Fibroblast of gingiva (primary cell): Measurements from ENCODE around the gene PIWIL4.
"Not testable (repeated sequence)": the region's sequence is repeated elsewhere in the genome, so short reads cannot be mapped to it uniquely, and the experiment has no call there.

Source experiments
- DNase-seq: peaks from one replicate; pipeline ENCODE4 v3.0.0-alpha.2; 2011; ENCODE audit warnings: low read depth

The PIWIL4 gene

DNA sequence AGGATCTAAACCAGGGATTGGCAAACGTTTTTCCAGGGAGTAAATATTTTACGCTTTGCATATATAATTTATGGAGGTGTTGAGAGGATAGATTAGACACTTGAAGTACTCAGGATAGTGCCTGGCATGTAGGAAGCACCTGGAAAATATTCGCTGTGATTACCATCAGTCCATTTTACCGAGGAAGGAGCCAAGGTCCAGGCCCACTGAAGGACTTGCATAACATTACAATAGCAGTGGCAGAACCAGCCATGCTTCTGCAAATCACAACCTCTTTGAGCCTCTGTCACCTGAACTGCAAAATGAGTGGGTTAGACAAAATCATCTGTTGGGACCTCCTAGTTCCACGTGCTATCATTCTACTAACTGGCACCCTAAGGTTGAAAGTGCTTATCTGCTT lies 18.0 kb upstream of the PIWIL4 start:
- no peak for DNase-seq

GRCh38 chr11:94550513-94550912 lies 16.7 kb upstream of the PIWIL4 start:
- DNase-seq: no peak

- DNase-seq: no peak
Observed at GRCh38 chr11:94553938-94554337, 13.2 kb upstream of the PIWIL4 start.

GRCh38 chr11:94555752-94556329 lies 11.3 kb upstream of the PIWIL4 start:
- not testable (repeated sequence) for DNase-seq

- DNase-seq: no peak
Observed at GRCh38 chr11:94557421-94557820, 9.7 kb upstream of the PIWIL4 start.

DNA sequence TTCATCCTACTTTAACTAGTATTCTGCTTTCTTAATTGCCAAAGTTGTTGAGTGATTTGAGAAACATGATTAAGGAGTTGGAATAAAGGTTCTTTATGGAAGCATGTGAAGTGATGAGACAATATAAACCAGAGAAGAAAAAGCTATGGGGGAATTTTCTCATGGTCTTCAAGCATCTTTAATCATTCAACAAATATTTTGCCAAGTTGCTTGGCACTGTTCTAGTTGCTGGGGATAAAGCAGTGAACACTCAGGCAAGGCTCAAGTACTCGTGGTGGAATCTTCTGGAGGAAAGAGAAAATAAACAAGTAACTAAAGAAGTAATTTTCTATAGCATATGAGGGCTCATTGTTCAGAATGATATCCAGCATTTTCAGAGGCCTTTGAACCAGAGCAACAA lies 9.2 kb upstream of the PIWIL4 start:
- DNase-seq: no peak

DNA sequence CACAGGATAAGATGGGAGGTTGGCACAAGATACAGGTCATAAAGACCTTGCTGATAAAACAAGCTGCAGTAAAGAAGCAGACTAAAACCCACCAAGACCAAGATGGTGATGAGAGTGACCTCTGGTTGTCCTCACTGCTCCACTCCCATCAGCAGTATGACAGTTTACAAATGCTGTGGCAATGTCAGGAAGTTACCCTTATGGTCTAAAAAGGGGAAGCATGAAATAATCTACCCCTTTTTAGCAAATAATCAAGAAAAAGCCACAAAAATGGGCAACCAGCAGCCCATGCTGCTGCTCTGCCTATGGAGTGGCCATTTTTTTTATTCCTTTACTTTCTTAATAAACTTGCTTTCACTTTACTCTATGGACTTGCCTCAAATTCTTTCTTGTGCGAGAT lies 8.7 kb upstream of the PIWIL4 start:
- DNase-seq: no peak

GRCh38 chr11:94558932-94559331 lies 8.2 kb upstream of the PIWIL4 start:
- DNase-seq: no peak

DNA sequence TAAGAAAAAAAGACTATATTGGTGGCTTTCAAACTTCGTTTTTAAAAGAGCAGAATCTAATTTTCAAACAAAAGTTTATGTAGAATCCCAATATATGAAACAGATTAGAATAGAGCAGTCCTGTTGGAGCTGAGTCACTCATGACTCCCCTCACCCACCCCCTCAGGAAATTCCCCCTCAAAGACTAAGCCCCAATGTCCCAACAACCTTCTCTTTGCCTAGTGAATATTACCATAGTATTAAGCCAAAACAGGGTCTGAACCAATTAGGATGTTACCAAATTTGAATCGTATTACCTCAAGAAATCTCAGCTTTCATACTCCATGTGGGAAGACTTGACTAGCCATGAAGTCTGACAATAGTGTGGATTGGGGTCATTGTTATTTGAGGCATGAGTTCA lies 7.8 kb upstream of the PIWIL4 start:
- no peak for DNase-seq

GRCh38 chr11:94560834-94561233 lies 6.3 kb upstream of the PIWIL4 start:
- DNase-seq: no peak

DNA sequence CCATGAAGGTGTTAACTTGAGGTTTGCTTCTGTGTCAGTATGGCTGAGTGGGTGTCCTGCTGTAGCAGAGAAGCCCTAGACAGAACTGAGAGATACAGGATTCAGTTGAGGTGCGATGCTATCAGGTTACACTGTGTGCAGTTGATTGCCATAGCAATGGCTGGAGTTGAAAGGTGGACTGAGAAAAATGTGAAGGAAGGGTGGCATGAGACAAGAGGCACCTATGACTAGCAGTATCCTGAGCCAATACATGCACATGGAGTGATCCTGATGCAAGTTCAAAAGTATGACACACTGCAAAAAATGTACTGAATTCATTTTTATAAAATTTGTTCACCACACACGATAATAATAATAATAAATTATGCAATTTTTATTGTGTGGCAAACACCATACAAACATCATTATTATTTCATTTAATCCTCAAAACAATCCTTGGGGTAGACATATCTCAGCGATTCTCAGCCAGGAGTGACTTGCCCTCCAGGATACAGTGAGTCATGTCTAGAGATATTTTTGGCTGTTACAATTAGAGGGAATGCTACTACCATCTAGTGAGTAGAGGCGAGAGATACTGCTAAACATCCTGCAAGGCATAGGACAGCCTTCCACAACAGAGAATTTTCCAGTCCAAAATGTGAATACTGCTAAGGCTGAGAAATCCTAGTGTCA lies 3.9 kb upstream of the PIWIL4 start:
- peak; percentile 48 for DNase-seq

- DNase-seq: no peak
Observed at GRCh38 chr11:94563848-94564467, 3.2 kb upstream of the PIWIL4 start.

GRCh38 chr11:94568200-94568599 lies 1.0 kb downstream of the PIWIL4 start:
- DNase-seq: no peak

DNA sequence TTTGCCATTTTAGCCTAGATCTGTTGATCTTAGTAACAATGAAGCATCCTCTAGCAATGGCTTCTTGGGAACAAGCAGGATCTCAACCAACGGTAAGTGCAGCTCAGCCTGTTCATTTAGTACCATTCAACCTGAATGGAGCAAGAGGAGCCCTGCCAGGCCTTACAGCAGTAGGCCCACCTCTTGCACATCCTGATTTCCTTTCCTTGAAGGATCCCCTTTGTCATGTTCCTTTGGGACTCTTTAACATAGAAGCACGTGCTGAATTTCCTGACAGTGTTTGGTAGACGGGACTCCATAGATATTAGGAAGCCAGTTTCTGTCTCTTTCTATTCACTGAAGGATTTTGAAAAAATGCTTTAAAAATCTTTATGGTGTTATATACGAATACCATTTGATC lies 1.5 kb downstream of the PIWIL4 start:
- no peak for DNase-seq

DNA sequence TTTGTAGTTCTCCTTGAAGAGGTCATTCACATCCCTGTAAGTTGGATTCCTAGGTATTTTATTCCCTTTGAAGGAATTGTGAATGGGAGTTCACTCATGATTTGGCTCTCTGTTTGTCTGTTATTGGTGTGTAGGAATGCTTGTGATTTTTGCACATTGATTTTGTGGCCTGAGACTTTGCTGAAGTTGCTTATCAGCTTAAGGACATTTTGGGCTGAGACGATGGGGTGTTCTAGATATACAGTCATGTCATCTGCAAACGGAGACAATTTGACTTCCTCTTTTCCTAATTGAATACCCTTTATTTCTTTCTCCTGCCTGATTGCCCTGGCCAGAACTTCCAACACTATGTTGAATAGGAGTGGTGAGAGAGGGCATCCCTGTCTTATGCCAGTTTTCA lies 5.8 kb downstream of the PIWIL4 start:
- not testable (repeated sequence) for DNase-seq

- DNase-seq: peak; percentile 84
Observed at GRCh38 chr11:94574193-94574961, 7.2 kb downstream of the PIWIL4 start.

- DNase-seq: no peak
Observed at GRCh38 chr11:94576306-94576705, 9.1 kb downstream of the PIWIL4 start.

DNA sequence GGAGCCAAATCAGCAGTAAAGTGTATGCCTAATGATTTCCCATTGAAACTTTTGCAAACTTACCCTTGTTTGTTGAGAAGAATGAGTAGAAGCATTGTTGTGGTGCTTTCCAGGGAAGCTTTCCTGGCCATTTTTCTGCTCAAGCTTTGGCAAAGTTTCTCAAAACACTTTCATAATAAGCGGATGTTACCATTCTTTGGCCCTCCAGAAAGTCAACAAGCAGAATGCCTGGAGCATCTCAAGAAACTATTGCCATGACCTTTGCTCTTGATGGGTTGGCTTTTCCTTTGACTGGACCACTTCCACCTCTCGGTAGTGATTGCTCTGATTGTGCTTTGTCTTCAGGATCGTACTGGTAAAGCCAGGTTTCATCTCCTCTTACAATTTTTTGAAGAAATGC lies 10.7 kb downstream of the PIWIL4 start:
- no peak for DNase-seq

GRCh38 chr11:94581926-94582325 lies 14.8 kb downstream of the PIWIL4 start:
- no peak for DNase-seq

GRCh38 chr11:94583213-94583865 lies 16.2 kb downstream of the PIWIL4 start:
- DNase-seq: no peak

GRCh38 chr11:94583866-94584500 lies 16.8 kb downstream of the PIWIL4 start:
- DNase-seq: peak; percentile 13

GRCh38 chr11:94584978-94585377 lies 17.8 kb downstream of the PIWIL4 start:
- no peak for DNase-seq
